ENCODE results near the gene TGFB1. TPM values are rescaled to one million over a fixed set of nuclear protein-coding genes. Genes with fewer than 3 reads are reported as not detected.
"Not testable (repeated sequence)": the region's sequence is repeated elsewhere in the genome, so short reads cannot be mapped to it uniquely, and the experiment has no call there.

Gene TGFB1
- total RNA-seq, 1 donor from 2014 or later, result 13.1 TPM

DNA sequence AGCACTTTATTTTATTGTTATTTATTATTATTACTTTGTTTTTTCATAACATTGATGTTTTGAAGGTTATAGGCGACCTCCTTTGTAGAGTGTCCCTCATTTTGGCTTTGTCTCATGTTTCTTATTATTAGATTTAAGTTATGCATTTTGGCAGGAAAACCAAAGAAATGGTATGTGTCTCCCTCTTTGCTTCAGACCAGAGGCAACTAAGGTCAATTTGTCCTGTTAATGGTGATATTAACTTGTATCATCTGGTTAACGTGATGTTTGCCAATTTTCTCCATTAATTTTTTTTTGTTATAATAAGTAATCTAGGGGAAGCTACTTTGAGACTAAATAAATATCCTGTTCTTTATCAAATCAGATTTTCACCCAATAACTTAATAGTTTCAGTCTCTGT lies 18.8 kb upstream of the TGFB1 start:
- intact Hi-C loops (cut with DNase I), result no loop called here
- ATAC-seq (ENCODE audit: poor library complexity), result no peak
- no peak for DNase-seq

DNA sequence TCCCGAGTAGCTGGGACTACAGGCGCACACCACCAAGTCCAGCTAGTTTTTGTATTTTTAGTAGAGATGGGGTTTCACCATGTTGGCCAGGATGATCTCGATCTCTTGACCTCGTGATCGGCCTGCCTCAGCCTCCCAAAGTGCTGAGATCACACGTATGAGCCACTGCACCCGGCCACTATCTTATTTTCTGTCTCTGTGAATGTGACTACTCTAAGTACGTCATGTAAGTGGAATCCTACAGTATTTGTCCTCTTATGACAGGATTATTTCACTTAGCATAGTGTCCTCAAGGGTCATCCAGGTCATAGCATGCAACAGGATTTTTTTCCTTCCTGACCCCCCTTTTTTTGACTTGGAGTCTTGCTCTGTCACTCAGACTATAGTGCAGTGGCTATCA lies 17.8 kb upstream of the TGFB1 start:
- ATAC-seq (ENCODE audit: poor library complexity) (no peak), DNase-seq (no peak)
- intact Hi-C loops (cut with DNase I), result no loop called here

DNA sequence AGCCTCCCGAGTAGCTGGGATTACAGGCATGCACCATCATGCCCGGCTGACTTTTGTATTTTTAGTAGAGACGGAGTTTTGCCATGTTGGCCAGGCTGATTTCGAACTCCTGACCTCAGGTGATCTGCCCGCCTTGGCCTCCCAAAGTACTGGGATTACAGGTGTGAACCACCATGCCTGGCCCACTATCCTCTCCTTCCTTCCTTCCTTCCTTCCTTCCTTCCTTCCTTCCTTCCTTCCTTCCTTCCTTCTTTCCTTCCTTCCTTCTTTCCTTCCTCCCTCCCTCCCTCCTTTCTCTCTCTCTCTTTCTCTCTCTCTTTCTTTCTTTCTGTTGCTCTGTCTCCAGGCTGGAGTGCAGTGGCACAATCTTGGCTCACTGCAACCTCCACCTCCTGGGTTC lies 17.4 kb upstream of the TGFB1 start:
- ATAC-seq (ENCODE audit: poor library complexity); intact Hi-C loops (cut with DNase I); DNase-seq: not testable (repeated sequence)

DNA sequence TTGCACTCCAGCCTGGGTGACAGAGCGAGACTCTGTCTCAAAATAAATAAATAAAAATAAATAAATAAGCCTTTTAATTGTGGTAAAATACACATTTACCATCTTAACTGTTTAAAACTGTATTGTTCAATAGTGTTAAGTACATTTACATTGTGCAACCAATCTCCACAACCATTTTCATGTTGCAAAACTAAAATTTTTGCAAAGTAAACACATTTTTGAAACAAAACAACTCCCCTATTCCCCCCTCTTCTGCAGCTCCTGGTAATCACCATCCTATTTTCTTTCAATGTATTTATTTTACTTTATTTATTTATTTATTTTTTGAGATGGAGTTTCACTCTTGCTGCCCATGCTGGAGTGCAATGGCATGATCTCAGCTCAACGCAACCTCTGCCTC lies 16.0 kb upstream of the TGFB1 start:
- DNase-seq (no peak), ATAC-seq (ENCODE audit: poor library complexity) (no peak)
- intact Hi-C loops (cut with DNase I), result no loop called here

DNA sequence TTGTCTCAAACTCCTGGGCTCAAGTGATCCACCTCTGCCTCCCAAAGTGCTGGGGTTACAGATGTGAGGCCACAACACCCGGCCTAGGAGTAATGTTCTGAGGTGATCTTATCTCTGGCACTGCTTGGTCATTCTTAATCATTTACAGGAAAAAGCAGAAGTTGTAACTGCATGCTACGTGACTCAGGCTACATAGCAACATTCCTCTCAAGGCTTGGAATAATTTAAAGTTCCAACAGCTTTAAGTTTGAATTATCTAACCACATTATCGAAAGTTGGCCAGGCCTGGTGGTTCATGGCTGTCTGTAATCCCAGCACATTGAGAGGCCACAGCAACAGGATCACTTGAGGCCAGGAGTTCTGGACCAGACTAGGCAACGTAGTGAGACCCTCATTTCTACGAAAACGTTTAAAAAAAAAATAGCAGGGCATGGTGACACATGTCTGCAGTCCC lies 14.2 kb upstream of the TGFB1 start:
- intact Hi-C loops (cut with DNase I), result no loop called here
- no peak for DNase-seq
- ATAC-seq (ENCODE audit: poor library complexity), result no peak

DNA sequence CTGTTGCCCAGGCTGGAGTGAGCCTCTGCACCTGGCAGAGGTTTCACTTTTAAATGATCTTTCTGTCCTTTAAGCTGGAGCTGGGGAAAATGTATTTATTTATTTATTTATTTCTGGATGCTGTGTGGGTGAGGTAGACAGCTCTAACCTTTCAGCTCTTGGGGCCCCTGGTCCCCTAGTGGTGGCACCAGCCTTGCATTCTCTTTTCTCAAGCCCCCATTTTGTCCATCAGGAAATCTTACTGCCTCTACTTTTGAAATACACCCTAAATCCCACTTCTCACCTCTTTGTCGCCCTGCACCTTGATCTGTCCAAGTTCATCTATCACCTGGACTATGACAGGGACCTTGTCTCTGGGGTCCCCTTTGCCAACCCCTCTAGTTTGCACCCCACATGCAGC lies 12.4 kb upstream of the TGFB1 start:
- intact Hi-C loops (cut with DNase I), result no loop called here
- no peak for DNase-seq
- no peak for ATAC-seq (ENCODE audit: poor library complexity)

DNA sequence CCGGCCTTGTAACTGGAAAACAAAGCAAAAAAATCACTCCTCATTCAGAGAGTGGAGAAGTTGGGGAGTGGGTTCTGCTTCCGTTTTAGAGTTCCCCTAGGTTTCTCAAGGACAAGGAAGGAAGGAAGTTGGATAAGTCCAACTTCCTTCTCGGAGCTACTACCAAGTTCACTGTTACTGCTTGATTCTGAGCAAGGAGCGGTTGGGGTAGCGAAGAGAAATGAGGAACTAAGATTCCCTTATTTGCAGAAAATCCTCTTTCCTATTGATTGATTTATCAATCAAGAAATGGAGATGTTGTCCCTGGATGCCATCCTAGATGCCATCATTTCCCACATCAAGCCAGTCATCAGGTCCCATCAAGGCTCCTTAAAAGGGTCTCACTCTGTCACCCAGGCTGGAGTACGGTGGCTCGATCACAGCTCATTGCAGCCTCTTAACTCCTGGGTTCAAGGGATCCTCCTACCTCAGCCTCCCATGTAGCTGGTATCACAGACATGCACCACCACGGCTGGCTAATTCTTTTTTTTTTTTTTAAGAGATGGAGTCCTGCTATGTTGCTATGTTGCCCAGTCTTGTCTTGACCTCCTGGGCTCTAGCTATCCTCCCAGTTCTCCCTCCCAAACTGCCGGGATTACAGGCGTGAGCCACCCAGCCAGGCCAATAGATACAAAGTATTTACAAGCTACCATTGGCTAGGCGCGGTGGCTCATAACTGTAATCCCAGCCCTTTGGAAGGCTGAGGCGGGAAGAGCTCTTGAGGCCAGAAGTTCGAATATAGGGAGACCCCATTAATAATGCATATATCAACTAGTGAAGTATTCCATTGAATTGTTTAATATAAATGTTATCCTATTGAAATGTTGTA lies 11.0 kb upstream of the TGFB1 start:
- no peak for DNase-seq
- intact Hi-C loops (cut with DNase I), result no loop called here
- ATAC-seq (ENCODE audit: poor library complexity), result peak; percentile 2

DNA sequence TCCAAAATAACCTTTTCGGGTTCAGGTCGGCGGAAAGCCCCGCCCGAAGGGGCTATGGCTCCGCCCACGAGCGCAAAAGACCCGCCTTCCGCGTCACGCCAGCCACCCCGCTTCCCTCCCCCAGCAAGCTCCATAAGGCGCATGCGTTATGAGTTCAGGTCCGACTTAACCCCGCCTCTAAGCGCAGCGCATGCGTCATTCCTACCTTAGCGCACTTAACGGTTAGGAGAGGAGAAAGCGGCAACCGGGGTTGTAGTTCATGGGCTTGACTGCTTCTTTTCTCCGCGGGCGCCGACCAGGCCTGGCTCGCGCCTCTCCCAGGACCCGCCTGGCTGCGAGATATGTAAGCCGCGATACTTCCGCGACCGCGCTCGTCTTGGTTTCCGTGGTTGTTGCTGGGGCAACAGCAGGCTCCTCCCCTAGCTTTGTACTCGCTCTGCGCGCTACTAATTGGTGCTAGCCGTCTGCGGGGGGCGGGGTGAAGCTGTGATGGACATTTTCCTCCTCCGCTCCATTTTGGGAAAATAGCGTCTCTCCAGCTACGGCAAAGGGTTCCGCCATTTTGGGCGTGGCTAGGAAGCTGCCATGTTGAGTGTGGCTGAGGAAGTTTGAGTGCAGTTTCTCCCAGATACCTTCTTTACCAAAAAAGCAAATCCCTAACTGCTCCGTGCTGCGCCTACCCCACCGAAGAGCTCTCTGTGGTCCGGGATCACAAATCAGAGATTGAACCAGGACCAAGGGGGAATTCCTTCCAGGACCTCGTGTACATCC lies 10.2 kb upstream of the TGFB1 start, which contains the start of gene B9D2:
B9D2 (minus strand) TSS at position 397 of the 771 bp plus-strand sequence. CDS start 630 bp downstream, outside the sequence.
- ATAC-seq (ENCODE audit: poor library complexity), result peak; percentile 97
- intact Hi-C loops (cut with DNase I), result no loop called here
- DNase-seq, result peak; percentile 99

DNA sequence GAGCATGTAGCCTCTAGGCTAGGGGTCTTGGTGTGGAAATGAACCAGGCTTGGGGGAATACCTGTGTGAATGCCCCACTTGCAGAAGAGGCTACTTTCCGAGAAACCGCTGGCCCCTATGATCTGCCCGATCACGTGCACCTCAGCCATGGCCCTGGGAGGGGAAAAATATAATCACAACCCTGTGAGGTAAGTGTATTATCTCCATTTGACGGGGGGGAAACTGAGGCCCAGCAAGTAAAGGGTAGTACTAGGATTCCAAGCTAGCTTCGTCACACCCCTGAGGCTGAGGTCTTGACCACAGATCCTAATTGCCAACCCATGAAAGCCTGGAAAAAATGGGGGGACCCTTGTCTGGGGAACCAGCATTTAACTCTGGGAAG lies 9.6 kb upstream of the TGFB1 start:
- intact Hi-C loops (cut with DNase I), result no loop called here
- DNase-seq (no peak), ATAC-seq (ENCODE audit: poor library complexity) (no peak)

DNA sequence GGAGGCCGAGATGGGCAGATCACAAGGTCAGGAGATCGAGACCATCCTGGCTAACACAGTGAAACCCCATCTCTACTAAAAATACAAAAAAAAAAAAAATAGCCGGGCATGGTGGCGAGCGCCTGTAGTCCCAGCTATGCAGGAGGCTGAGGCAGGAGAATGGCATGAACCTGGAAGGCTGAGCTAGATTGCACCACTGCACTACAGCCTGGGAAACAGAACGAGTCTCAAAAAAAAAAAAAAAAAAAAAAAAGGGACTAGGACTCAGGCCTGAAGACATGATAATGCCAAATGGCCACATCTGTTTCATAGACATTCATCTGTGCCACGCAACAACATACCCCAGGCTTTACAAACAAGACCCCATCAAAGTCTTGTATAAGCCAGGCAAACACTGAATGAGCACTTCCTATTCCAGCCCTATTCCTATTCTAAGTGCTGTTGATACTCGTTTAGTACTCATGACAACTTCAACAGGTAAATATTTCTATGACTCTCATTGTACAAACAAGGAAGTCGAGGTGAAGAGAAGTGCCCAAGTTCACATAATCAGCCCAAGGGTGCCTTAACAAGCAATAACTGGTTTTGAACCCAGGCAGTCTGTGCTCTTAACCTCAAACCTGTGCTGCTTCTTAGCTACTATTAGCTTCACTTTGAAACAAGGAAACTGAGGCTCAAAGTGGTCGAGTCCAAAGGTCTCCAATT lies 8.6 kb upstream of the TGFB1 start:
- intact Hi-C loops (cut with DNase I), result no loop called here
- ATAC-seq (ENCODE audit: poor library complexity), result no peak
- DNase-seq, result no peak

DNA sequence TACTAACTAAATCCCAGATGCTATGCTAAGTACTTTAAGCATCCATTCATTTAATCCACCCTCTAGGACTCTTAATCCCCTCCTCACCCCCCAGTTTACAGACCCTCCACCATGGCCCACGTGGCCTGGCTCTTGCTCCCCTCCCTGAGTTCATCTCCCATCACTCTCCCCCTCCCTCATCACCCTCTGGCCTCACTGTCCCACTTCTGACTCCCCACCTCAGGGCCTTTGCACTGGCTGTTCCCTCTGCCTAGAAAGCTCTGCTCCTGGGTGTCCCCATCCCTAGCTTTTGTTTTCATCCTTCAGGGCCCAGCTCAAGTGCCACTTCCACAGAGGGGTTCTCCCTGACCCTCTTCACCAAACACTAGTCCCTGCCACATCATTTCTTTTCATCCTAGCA lies 6.0 kb upstream of the TGFB1 start:
- intact Hi-C loops (cut with DNase I), result loop anchor here (5.0 kb wide), 1 partner anchor 37 kb away; no protein-coding TSS in a partner anchor
- ATAC-seq (ENCODE audit: poor library complexity), result no peak
- DNase-seq, result no peak

DNA sequence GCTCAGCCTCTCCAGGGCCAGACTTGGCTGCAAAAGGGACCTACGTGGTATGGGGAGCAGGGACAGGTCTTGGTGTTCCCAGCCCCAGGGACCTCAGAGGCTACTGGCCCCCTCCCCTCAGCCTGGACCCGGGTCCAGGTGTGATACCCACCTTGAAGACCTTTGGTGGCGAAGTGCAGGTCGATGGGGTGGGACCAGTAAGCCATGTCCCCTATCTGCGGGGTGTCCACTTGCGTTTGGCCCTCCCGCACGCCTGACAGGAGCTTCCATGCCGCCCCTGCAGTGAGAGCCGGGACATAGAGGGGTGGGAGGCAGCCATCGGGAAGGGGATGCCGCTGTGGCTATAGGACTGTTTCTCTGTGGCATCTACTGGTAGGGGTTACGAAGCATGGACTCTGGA lies 4.0 kb upstream of the TGFB1 start:
- intact Hi-C loops (cut with DNase I), result loop anchor here (5.0 kb wide), 1 partner anchor 35 kb away; no protein-coding TSS in a partner anchor
- DNase-seq (no peak), ATAC-seq (ENCODE audit: poor library complexity) (no peak)

DNA sequence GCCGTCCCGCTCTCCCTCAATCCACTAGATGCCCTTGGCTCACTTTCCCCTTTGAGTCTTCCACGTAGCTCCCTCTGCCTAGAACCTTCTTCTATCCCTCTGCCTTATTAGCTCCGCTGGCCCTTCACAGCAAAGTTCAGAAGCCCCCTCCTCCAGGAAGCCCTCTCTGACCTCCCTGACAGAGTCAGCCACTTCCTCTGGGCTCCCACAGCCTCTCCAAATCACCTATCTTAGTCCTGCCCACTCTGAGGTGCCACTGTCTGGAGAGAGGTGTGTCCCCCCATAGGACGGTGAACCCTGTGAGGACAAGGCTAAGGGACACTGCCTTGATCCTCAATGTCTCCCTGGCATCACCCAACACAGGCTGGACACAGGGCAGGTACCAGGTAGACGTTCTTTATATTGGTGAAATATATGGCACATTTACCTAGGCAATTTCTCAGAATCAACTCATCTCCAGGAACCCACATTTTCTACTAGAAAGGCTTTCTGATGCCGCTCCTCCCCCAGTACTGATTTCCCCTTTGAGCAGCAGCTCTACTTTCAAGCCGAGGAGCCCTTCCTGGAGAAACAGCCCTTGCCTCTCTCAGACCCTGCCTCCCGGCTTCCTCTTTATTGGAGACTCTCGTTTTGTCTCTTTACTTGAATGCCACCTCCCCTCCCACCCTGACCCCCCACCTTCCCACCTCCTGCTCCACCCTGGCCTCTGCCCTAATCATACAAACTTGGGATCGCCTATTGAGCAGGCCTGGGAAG lies 3.4 kb upstream of the TGFB1 start:
- DNase-seq (no peak), ATAC-seq (ENCODE audit: poor library complexity) (no peak)
- intact Hi-C loops (cut with DNase I), result loop anchor here (5.0 kb wide), 1 partner anchor 35 kb away; no protein-coding TSS in a partner anchor

DNA sequence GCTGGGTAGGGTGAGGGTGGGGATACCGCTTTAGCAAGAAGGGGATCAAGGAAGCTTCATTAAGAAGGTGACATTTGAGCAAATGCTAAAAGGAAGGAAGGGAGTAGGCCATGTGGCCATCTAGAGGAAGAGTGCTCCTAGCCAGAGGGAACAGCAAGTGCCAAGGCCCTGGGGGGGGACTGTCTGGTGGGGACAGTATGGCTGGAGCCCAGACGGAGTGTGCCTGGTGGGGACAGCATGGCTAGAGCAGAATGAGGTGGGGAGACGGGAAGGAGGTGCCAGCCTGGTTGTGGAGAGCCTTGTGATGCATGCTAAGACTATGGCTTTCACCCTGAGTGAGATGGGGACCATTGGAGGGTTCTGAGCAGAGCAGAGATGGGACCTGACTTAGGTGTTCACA lies 2.1 kb upstream of the TGFB1 start:
- no peak for ATAC-seq (ENCODE audit: poor library complexity)
- DNase-seq, result no peak
- intact Hi-C loops (cut with DNase I), result loop anchor here (5.0 kb wide), 1 partner anchor 34 kb away; no protein-coding TSS in a partner anchor

DNA sequence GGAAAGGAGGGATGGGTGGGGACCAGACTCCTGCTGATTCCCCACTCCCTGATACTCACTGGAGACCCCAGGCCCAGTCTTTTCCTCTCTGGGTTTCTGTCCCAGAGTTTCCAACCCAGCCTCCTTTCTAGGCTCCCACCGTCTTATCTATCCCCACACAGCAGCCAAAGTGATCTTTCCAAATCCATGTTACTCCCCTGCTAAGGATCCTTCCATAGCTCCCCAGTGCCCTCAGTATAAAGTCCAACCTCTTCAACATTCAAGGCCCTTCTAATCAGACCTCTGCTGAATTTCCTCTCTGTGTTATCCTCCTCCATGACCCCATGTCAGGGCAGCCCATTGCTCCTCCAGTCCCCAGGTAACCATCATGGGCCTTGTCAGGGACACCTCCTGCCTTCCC lies 1.3 kb upstream of the TGFB1 start:
- intact Hi-C loops (cut with DNase I), result loop anchor here (5.0 kb wide), 1 partner anchor 33 kb away; no protein-coding TSS in a partner anchor
- DNase-seq (no peak), ATAC-seq (ENCODE audit: poor library complexity) (no peak)

DNA sequence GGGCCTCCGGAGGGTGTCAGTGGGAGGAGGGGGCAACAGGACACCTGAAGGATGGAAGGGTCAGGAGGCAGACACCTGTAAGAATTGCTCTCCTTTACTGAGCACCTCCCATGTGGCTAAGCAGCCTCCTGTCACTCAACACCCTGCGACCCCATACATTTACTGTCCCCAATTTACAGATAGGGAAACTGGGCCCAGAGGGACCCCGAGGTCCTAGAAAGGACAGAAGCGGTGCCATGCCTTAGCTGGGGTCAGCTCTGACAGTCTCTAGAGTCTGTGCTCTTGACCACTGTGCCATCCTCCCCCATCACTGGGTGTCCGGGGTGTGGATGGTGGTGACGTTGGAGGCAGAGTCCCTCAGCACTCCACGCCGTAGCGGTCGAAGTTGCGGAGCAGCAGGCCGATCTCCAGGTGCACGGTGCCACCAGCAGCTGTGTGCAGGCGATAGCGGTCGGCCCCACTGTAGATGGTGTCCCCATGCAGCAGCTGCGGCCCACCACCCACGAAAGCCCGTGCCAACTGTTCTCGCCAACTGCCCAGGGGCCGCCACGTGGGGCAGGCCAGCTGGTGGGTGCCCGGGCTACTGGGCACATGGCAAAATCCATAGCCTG lies 726 bp upstream of the TGFB1 start:
- intact Hi-C loops (cut with DNase I), result loop anchor here (5.0 kb wide), 1 partner anchor 42 kb away; the partner anchor contains the start of gene CCDC97
- DNase-seq (peak; percentile 55), ATAC-seq (ENCODE audit: poor library complexity) (no peak)

DNA sequence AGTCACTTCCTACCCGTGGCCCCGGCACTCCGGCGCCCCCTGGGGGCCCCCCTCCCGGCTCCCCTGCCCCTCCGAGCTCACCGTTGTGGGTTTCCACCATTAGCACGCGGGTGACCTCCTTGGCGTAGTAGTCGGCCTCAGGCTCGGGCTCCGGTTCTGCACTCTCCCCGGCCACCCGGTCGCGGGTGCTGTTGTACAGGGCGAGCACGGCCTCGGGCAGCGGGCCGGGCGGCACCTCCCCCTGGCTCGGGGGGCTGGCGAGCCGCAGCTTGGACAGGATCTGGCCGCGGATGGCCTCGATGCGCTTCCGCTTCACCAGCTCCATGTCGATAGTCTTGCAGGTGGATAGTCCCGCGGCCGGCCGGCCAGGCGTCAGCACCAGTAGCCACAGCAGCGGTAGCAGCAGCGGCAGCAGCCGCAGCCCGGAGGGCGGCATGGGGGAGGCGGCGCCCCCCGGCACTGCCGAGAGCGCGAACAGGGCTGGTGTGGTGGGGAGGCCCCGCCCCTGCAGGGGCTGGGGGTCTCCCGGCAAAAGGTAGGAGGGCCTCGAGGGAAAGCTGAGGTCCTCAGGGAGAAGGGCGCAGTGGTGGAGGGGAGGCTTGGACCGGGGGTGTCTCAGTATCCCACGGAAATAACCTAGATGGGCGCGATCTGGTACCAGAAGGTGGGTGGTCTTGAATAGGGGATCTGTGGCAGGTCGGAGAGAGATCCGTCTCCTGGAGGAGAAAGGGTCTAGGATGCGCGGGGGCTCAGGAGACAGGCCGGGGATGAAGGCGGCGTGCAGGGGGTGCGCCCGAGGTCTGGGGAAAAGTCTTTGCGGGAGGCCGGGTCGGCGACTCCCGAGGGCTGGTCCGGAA lies 885 bp downstream of the TGFB1 start:
- peak; percentile 37 for ATAC-seq (ENCODE audit: poor library complexity)
- intact Hi-C loops (cut with DNase I), result loop anchor here (5.0 kb wide), 1 partner anchor 41 kb away; the partner anchor contains the start of gene CCDC97
- peak; percentile 85 for DNase-seq

Data from Right ventricle myocardium superior (tissue), 1 donor.